ENCODE measurements around the gene CEP128. TPM values are rescaled to one million over a fixed set of nuclear protein-coding genes. Genes with fewer than 3 reads are reported as not detected.

Gene CEP128
- total RNA-seq, 2 experiments from 2014 or later: 24.7 to 26.0 TPM

- Mint-ChIP-seq H3K9me3 (peaks cover 17% of the 10 kb centered on the region), H3K36me3 (ENCODE audit: low read depth) (no peaks in the 10 kb centered on the region), H3K4me3 (no peak overlapping the region), H3K27me3 (no peaks in the 10 kb centered on the region), H3K4me1 (no peaks in the 10 kb centered on the region), H3K27ac (no peak overlapping the region)
- ChIA-PET CTCF (no interaction called here), POLR2A (no interaction called here)
- no peak for DNase-seq
Measured at GRCh38 chr14:80475074-80475473, 466.5 kb downstream of the CEP128 start.

GRCh38 chr14:80468331-80469122, 473.0 kb downstream of the CEP128 start:
- H3K27ac Mint-ChIP-seq: no peak overlapping the region
- H3K4me3 Mint-ChIP-seq: no peak overlapping the region
- POLR2A ChIA-PET: no interaction called here
- H3K36me3 Mint-ChIP-seq (ENCODE audit: low read depth): no peaks in the 10 kb centered on the region
- CTCF ChIA-PET: no interaction called here
- no peaks in the 10 kb centered on the region for H3K27me3 Mint-ChIP-seq
- H3K9me3 Mint-ChIP-seq: peaks cover 5% of the 10 kb centered on the region
- no peak for DNase-seq
- no peaks in the 10 kb centered on the region for H3K4me1 Mint-ChIP-seq

GRCh38 chr14:80465546-80466220, 475.9 kb downstream of the CEP128 start:
- POLR2A ChIA-PET: no interaction called here
- Mint-ChIP-seq H3K9me3 (no peaks in the 10 kb centered on the region), H3K36me3 (ENCODE audit: low read depth) (no peaks in the 10 kb centered on the region), H3K4me3 (no peak overlapping the region), H3K27me3 (no peaks in the 10 kb centered on the region), H3K4me1 (no peaks in the 10 kb centered on the region), H3K27ac (no peak overlapping the region)
- no peak for DNase-seq
- CTCF ChIA-PET: no interaction called here

DNA sequence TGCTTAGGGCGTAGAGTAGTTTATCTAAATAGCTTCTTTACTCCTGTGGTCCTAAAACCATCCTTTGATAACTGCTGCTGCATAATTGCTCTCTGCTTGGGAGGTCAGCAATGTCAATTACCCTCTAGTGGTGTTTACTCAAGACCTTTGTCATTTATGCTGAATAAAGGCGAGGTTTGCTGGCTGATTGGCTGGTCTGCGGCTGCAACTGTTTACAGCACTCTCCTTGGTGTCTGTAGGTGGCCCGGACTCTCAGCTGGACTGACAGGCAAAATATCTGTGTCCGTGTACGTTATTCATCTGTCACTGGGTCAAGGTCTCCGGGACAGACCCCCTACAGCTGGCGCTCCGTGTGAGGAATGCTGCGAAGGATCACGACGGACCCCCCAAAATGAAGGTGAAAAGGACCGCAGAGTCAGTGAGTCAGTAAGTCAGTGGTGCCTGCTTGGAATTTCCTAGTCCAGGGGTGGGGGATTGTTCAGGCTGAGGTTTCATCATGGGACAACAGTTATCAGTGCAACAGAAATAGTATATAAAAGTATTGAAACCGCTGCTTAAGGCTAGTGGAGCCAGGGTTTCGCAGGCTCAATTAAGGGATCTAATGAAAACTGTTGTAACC, 476.9 kb downstream of the CEP128 start:
- Mint-ChIP-seq H3K36me3 (ENCODE audit: low read depth) (no peaks in the 10 kb centered on the region), H3K4me3 (no peak overlapping the region), H3K27me3 (no peaks in the 10 kb centered on the region), H3K9me3 (no peaks in the 10 kb centered on the region), H3K4me1 (no peaks in the 10 kb centered on the region), H3K27ac (no peak overlapping the region)
- ChIA-PET CTCF (no interaction called here), POLR2A (no interaction called here)
- no peak for DNase-seq

DNA sequence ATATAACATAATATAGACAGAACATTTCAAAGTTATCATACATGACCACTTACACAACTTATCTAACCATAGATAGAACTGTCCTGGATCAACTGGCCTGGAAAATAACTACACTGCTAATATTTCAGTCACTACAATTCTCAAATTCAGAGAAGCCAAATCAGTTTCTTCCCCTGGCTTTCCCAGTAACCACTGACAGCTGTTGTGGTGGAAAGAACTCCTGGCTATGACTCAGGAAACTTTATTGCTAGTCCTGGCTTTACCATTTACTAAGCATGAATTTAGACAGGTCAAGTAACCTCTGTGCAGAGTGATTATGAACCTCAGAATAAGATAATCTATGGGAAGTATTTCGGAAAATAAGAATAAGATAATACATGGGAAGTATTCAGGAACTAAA, 485.3 kb downstream of the CEP128 start:
- H3K36me3 Mint-ChIP-seq (ENCODE audit: low read depth): no peaks in the 10 kb centered on the region
- H3K4me1 Mint-ChIP-seq: no peaks in the 10 kb centered on the region
- H3K4me3 Mint-ChIP-seq: no peak overlapping the region
- H3K27me3 Mint-ChIP-seq: no peaks in the 10 kb centered on the region
- H3K27ac Mint-ChIP-seq: no peak overlapping the region
- no peak for DNase-seq
- peaks cover 7% of the 10 kb centered on the region for H3K9me3 Mint-ChIP-seq
- POLR2A ChIA-PET: no interaction called here
- CTCF ChIA-PET: no interaction called here

GRCh38 chr14:80455031-80455430, 486.5 kb downstream of the CEP128 start:
- H3K4me1 Mint-ChIP-seq: no peaks in the 10 kb centered on the region
- DNase-seq: no peak
- H3K27ac Mint-ChIP-seq: no peak overlapping the region
- POLR2A ChIA-PET: no interaction called here
- H3K27me3 Mint-ChIP-seq: no peaks in the 10 kb centered on the region
- H3K36me3 Mint-ChIP-seq (ENCODE audit: low read depth): no peaks in the 10 kb centered on the region
- H3K9me3 Mint-ChIP-seq: peaks cover 11% of the 10 kb centered on the region
- H3K4me3 Mint-ChIP-seq: no peak overlapping the region
- CTCF ChIA-PET: no interaction called here

GRCh38 chr14:80448267-80448666, 493.3 kb downstream of the CEP128 start:
- CTCF ChIA-PET: no interaction called here
- POLR2A ChIA-PET: no interaction called here

GRCh38 chr14:80447392-80447791, 494.1 kb downstream of the CEP128 start:
- peaks cover 21% of the 10 kb centered on the region for H3K9me3 Mint-ChIP-seq
- no peaks in the 10 kb centered on the region for H3K27me3 Mint-ChIP-seq
- H3K4me3 Mint-ChIP-seq: no peak overlapping the region
- no peak overlapping the region for H3K27ac Mint-ChIP-seq
- H3K36me3 Mint-ChIP-seq (ENCODE audit: low read depth): no peaks in the 10 kb centered on the region
- no peak for DNase-seq
- POLR2A ChIA-PET: no interaction called here
- H3K4me1 Mint-ChIP-seq: no peaks in the 10 kb centered on the region
- CTCF ChIA-PET: no interaction called here

More at GRCh38 chr14:80448267-80448666, 493.3 kb downstream of the CEP128 start:
- DNase-seq: no peak
- Mint-ChIP-seq H3K36me3 (ENCODE audit: low read depth) (no peaks in the 10 kb centered on the region), H3K27me3 (no peaks in the 10 kb centered on the region), H3K4me3 (no peak overlapping the region), H3K27ac (no peak overlapping the region), H3K4me1 (no peaks in the 10 kb centered on the region), H3K9me3 (peaks cover 21% of the 10 kb centered on the region)

Other genes with a start within 250 kb of the CEP128 start
- gene TSHR, start 13.9 kb upstream of the CEP128 start, total RNA-seq: 1 to 10 TPM in 1 of 2 experiments, under 1 TPM in 1; 0.70 to 1.6 TPM